ENCODE results near the gene ZNF423. TPM values are rescaled to one million over a fixed set of nuclear protein-coding genes. Genes with fewer than 3 reads are reported as not detected.
A peak's percentile ranks its signal among the peaks of the same experiment; 100 is the strongest.

The ZNF423 gene
- total RNA-seq, 1 donor from 2014 or later: 0.69 TPM

GRCh38 chr16:49652456-49653172 is 203.3 kb downstream of the ZNF423 start:
- TF ChIP-seq, protein P1, sequence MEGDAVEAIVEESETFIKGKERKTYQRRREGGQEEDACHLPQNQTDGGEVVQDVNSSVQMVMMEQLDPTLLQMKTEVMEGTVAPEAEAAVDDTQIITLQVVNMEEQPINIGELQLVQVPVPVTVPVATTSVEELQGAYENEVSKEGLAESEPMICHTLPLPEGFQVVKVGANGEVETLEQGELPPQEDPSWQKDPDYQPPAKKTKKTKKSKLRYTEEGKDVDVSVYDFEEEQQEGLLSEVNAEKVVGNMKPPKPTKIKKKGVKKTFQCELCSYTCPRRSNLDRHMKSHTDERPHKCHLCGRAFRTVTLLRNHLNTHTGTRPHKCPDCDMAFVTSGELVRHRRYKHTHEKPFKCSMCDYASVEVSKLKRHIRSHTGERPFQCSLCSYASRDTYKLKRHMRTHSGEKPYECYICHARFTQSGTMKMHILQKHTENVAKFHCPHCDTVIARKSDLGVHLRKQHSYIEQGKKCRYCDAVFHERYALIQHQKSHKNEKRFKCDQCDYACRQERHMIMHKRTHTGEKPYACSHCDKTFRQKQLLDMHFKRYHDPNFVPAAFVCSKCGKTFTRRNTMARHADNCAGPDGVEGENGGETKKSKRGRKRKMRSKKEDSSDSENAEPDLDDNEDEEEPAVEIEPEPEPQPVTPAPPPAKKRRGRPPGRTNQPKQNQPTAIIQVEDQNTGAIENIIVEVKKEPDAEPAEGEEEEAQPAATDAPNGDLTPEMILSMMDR (conservative IDR thresholded peaks at IDR 0.05; ENCODE audit: low read depth, low read length): no peak
- no peak overlapping the region for H3K4me3 ChIP-seq (ENCODE audit: low read depth, low read length)
- no peak for DNase-seq (ENCODE audit: low read depth)

GRCh38 chr16:49651996-49652395 is 203.9 kb downstream of the ZNF423 start:
- DNase-seq (ENCODE audit: low read depth): no peak
- TF ChIP-seq, protein P1 (conservative IDR thresholded peaks at IDR 0.05; ENCODE audit: low read depth, low read length): no peak
- H3K4me3 ChIP-seq (ENCODE audit: low read depth, low read length): no peak overlapping the region

DNA sequence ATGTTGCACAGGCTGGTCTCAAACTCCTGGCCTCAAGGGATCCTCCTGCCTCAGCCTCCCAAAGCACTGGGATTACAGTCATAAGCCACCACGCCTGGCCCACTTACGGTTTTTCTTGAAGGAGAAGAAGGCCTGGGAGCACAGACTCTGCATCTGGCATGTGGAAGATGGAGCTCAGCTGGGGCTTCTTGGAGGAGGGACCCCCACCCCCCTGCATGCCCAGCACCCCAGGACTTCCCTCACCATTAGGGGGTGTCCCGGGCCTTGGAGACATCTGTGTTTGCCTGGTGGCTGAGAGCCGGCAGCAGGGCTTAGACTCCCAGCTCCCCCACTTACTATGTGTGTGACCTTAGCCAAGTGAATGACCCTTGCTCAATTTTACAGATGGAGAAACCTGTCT is 204.7 kb downstream of the ZNF423 start:
- no peak overlapping the region for H3K4me3 ChIP-seq (ENCODE audit: low read depth, low read length)
- TF ChIP-seq, protein P1 (conservative IDR thresholded peaks at IDR 0.05; ENCODE audit: low read depth, low read length): no peak
- no peak for DNase-seq (ENCODE audit: low read depth)

DNA sequence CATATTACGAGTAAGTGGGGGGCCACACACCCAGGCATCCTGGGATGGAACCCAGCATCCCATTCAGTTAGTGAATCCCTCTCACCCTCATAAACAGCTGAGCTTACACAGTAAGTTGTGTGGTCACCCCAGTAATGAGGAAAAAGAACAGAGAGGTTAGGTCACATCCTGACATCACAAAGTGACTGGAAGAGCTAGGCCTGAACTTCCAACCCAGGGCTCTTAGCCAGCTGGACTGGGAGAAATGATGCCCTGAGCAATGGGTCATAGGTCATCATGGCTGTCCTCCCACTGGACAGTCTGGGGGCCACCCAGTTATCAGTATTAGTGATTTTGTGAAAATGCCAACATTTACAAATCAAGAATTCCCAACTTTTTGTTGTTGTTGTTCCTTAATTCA is 205.3 kb downstream of the ZNF423 start:
- DNase-seq (ENCODE audit: low read depth): no peak
- no peak overlapping the region for H3K4me3 ChIP-seq (ENCODE audit: low read depth, low read length)
- TF ChIP-seq, protein P1 (conservative IDR thresholded peaks at IDR 0.05; ENCODE audit: low read depth, low read length): no peak

DNA sequence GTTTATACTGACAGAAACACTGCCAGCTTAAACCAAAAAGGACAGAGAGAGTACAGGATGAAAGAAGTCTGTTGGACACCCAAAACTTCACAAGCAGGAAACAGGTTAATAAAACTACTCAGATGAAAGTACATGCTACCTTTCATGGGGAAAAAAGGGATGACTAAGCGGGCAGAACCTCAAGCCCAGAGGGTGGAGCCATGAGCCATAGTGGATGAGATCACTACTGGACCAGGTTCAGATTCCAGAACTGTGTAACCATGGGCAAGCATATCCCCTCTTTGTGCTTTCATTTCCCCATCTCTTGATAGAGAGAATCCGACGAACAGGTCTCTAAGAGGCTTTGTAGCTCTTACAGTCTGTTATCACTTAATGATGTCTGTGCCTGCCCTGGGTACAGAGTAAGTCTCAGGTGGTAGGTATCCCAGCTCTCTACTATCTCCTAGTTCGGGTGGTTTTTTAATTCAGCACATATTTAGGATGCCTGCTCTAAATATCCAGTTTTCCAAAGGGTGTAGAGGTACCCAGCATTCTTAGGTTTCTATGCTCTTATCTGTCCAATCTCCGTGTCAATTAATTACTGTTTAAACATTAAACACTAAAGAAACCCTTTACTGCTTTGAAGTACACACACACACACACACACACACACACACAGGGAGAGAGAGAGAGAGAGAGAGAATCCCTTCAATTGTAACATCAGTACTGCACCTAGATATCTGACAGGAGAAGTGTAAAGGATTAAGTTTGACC is 206.7 kb downstream of the ZNF423 start:
- H3K4me3 ChIP-seq (ENCODE audit: low read depth, low read length): no peak overlapping the region
- peak; percentile 47 for DNase-seq (ENCODE audit: low read depth)

GRCh38 chr16:49647673-49648072 is 208.2 kb downstream of the ZNF423 start:
- DNase-seq (ENCODE audit: low read depth): no peak
- TF ChIP-seq, protein P1 (conservative IDR thresholded peaks at IDR 0.05; ENCODE audit: low read depth, low read length): no peak
- H3K4me3 ChIP-seq (ENCODE audit: low read depth, low read length): no peak overlapping the region

More for the DNA sequence above, 206.7 kb downstream of the ZNF423 start:
- TF ChIP-seq, protein P1 (conservative IDR thresholded peaks at IDR 0.05; ENCODE audit: low read depth, low read length): no peak
